HCT116 (cell line): Measurements from ENCODE around the gene NIM1K.

Experiments used
- CEBPB ChIP-seq: IDR thresholded peaks from 2 replicates; pipeline ENCODE4 v1.6.1; 2012; ENCODE audit warnings: low read depth
- EZH2 ChIP-seq: fragments of 200-600 bp; sonication (generic); IDR thresholded peaks from 2 replicates; pipeline ENCODE4 v1.6.1; 2017; ENCODE audit warnings: antibody characterized with exemption, mixed run types
- MAX ChIP-seq: IDR thresholded peaks from 2 replicates; pipeline ENCODE4 v1.6.1; 2012
- POLR2A ChIP-seq: IDR thresholded peaks from 2 replicates; pipeline ENCODE4 v1.7.0; 2011; ENCODE audit warnings: borderline replicate concordance; ENCODE audit not compliant: insufficient read depth, insufficient read length; ENCODE audit errors: extremely low read depth
- POLR2AphosphoS5 ChIP-seq: IDR thresholded peaks from 2 replicates; pipeline ENCODE4 v1.6.1; 2011; ENCODE audit warnings: mild to moderate bottlenecking, low read depth, low read length, moderate library complexity
- RAD21 ChIP-seq: IDR thresholded peaks from 2 replicates; pipeline ENCODE4 v1.6.1; 2012; ENCODE audit warnings: low read depth, mild to moderate bottlenecking
- TCF7L2 ChIP-seq: IDR thresholded peaks from 2 replicates; pipeline ENCODE4 v1.7.0; 2011; ENCODE audit warnings: borderline replicate concordance, inconsistent platforms; ENCODE audit not compliant: insufficient read depth, insufficient read length; ENCODE audit errors: extremely low read depth
- YY1 ChIP-seq: IDR thresholded peaks from 2 replicates; pipeline ENCODE4 v1.6.1; 2011; ENCODE audit warnings: low read length, low read depth, moderate library complexity, mild to moderate bottlenecking; ENCODE audit not compliant: insufficient replicate concordance; ENCODE audit errors: extremely low read depth
- TF ChIP-seq, protein P1 (sequence below): IDR thresholded peaks from 2 replicates; pipeline ENCODE4 v1.6.1; 2012; ENCODE audit warnings: low read depth
- TF ChIP-seq, protein P2 (sequence below), 3 experiments: fragments of 200-600 bp in 1 of 3; sonication (generic) in 1 of 3; IDR thresholded peaks in 2 of 3; conservative IDR thresholded peaks in 1 of 3; 2 replicates each; pipeline ENCODE4 v1.5.1; 2012 to 2017; ENCODE audit warnings: low read depth in 2 of 3, low read length in 2 of 3, antibody characterized with exemption in 1 of 3, borderline replicate concordance in 1 of 3, control low read depth in 1 of 3, mild to moderate bottlenecking in 1 of 3, mixed read lengths in 1 of 3, mixed run types in 1 of 3, moderate library complexity in 1 of 3; ENCODE audit not compliant: insufficient read depth in 1 of 3

DNA sequence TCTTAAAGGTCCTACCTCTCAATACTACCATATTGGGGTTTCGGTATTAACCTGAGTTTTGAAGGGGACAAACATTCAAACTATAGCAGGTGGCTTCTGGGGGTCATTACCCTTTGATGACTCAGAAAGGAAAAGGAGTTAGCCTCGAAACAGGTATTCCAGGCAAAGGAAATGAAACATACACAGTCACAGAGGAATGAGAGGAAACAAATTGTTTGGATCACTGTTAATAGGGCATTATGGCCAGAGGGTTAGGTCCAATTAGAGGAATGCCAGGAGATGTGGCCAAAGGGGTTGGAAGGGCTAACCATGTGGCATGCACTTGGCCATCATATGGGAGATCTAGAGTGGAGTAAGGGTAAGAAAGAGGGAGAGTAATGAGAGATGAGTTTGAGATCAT lies 23.9 kb upstream of the NIM1K start:
- TF ChIP-seq, protein P1, sequence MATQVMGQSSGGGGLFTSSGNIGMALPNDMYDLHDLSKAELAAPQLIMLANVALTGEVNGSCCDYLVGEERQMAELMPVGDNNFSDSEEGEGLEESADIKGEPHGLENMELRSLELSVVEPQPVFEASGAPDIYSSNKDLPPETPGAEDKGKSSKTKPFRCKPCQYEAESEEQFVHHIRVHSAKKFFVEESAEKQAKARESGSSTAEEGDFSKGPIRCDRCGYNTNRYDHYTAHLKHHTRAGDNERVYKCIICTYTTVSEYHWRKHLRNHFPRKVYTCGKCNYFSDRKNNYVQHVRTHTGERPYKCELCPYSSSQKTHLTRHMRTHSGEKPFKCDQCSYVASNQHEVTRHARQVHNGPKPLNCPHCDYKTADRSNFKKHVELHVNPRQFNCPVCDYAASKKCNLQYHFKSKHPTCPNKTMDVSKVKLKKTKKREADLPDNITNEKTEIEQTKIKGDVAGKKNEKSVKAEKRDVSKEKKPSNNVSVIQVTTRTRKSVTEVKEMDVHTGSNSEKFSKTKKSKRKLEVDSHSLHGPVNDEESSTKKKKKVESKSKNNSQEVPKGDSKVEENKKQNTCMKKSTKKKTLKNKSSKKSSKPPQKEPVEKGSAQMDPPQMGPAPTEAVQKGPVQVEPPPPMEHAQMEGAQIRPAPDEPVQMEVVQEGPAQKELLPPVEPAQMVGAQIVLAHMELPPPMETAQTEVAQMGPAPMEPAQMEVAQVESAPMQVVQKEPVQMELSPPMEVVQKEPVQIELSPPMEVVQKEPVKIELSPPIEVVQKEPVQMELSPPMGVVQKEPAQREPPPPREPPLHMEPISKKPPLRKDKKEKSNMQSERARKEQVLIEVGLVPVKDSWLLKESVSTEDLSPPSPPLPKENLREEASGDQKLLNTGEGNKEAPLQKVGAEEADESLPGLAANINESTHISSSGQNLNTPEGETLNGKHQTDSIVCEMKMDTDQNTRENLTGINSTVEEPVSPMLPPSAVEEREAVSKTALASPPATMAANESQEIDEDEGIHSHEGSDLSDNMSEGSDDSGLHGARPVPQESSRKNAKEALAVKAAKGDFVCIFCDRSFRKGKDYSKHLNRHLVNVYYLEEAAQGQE: no peak
- no peak for TF ChIP-seq MAX
- TF ChIP-seq YY1: no peak
- TF ChIP-seq, protein P2, sequence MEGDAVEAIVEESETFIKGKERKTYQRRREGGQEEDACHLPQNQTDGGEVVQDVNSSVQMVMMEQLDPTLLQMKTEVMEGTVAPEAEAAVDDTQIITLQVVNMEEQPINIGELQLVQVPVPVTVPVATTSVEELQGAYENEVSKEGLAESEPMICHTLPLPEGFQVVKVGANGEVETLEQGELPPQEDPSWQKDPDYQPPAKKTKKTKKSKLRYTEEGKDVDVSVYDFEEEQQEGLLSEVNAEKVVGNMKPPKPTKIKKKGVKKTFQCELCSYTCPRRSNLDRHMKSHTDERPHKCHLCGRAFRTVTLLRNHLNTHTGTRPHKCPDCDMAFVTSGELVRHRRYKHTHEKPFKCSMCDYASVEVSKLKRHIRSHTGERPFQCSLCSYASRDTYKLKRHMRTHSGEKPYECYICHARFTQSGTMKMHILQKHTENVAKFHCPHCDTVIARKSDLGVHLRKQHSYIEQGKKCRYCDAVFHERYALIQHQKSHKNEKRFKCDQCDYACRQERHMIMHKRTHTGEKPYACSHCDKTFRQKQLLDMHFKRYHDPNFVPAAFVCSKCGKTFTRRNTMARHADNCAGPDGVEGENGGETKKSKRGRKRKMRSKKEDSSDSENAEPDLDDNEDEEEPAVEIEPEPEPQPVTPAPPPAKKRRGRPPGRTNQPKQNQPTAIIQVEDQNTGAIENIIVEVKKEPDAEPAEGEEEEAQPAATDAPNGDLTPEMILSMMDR (IDR thresholded peaks at IDR 0.05 in 2 of 3, conservative IDR thresholded peaks at IDR 0.05 in 1 of 3; ENCODE audit: borderline replicate concordance in 1 of 3, insufficient read depth in 1 of 3, low read depth in 2 of 3, low read length in 2 of 3): no peak
- no peak for TF ChIP-seq CEBPB
- TF ChIP-seq EZH2: no peak
- TF ChIP-seq RAD21: no peak
- TF ChIP-seq POLR2AphosphoS5: no peak
- TF ChIP-seq POLR2A: no peak
- no peak for TF ChIP-seq TCF7L2
